Stimulated activated effector memory CD8-positive, alpha-beta T cell treated with anti-CD3 and anti-CD28 coated beads, Interleukin-12 subunit alpha, Interleukin-12 subunit beta, amount 100 ng/mL, for 72 hours (primary cell): ENCODE data around the gene ANKRD40.

Experiments
- ATAC-seq: fragments of 150-1000 bp; cut with Tn5 transposase; 2 replicates; pipeline ENCODE4 v1.10.0; 2021
- DNase-seq, 2 donors: peaks; one replicate each; pipeline ENCODE4 v3.0.0; 2021 to 2022; ENCODE audit warnings: low spot score in 2 of 2
- H3K27ac Mint-ChIP-seq: one replicate; pipeline ENCODE4 v1.8.0; 2022; ENCODE audit warnings: mild to moderate bottlenecking, mixed read lengths
- H3K36me3 Mint-ChIP-seq: one replicate; pipeline ENCODE4 v1.8.0; 2022; ENCODE audit warnings: mild to moderate bottlenecking, mixed read lengths
- H3K4me1 Mint-ChIP-seq: one replicate; pipeline ENCODE4 v1.8.0; 2022; ENCODE audit warnings: mixed read lengths
- H3K4me3 Mint-ChIP-seq: one replicate; pipeline ENCODE4 v1.8.0; 2022; ENCODE audit warnings: mild to moderate bottlenecking, mixed read lengths
- H3K9me3 Mint-ChIP-seq: one replicate; pipeline ENCODE4 v1.8.0; 2022; ENCODE audit warnings: mixed read lengths

Gene ANKRD40

DNA sequence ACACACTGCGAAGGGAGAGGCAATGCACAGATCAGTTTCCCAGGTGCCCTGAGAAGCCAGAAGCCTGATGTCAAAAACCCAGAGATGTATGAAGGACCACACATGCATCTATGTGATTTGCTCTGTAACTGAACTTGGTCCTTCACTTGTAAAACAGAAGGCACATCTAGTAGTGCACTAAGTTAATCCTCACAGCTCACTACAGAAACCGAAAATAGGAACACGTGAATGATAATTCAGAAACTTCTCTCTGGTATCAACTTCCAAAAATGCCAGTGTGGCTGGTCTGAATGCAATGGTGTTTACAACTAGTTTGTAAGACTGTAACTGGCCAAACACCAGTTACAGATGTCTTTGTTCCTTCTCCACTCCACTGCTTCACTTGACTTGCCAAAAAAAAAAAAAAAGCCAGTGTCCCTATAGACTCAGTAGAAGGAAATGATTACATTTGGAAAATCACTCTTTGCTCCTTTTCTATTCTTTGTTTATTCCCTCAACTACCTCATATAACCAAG, 11.3 kb downstream of the ANKRD40 start:
- no peak for DNase-seq
- Mint-ChIP-seq H3K4me3 (no peak overlapping the region), H3K4me1 (peaks cover 4% of the 10 kb centered on the region), H3K27ac (peak overlapping the region; percentile 46), H3K36me3 (peaks cover 96% of the 10 kb centered on the region), H3K9me3 (no peaks in the 10 kb centered on the region)
- ATAC-seq, result no peak

DNA sequence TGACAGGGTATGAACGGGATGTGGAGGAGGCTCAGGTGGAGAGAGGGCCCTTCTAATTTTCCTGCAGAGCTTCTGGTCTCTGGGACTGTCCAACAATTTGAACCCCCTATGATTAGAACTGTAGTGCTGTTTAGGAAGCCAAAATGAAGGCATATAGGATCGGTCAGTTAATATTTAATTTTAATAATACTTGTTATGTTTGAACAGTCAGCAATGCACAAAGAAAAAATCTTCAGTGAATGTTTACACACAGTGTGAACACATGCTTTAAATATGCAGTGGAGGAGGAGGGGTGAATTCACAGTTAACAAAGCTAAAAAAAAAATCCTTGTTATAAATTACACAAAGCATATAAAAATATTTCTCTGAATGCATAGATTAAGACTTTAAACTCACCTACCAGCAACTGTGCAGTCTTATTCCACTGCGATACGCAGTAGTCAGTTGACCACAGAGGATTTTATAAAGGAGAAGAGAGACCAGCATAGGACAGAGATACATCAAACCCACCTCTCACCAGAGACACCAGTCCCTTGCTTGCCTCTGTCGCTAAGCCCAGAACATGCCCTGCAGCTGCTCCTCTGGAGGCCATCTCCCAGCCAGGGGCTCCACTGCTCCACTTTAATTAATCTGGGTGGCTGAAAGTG, 14.6 kb downstream of the ANKRD40 start:
- no peaks in the 10 kb centered on the region for H3K9me3 Mint-ChIP-seq
- ATAC-seq (no peak), DNase-seq (no peak)
- peak overlapping the region; percentile 8 for H3K27ac Mint-ChIP-seq
- no peak overlapping the region for H3K4me3 Mint-ChIP-seq
- H3K36me3 Mint-ChIP-seq, result peaks cover 63% of the 10 kb centered on the region
- H3K4me1 Mint-ChIP-seq, result peaks cover 4% of the 10 kb centered on the region

DNA sequence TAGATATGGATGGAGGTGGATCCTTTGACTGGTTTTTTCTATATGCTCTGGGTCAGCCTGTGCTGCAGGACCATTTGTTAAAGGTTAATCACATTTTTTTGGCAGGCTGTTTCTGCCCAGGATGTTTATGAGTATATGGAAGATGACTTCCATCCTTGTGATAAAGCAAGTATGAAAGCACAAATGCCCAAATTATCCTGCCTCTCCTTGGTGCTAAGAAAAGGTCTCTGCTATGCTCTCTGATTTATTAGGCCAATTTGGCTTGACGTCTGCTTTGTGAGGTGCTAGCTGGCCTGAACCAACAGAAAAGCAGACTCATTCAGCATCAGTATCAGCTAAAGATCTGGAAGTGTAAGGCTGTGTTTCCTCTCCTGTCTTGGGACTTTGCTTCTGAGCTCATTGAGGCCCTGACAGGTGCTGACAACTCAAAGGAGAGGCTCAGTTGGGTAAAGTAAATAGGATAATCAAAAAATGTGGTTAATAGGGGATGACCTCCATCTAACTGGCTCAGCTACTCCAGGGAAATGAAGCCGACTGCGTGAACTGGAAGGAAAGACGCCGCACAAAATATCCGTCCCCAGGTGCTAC, 15.2 kb downstream of the ANKRD40 start:
- DNase-seq (no peak), ATAC-seq (no peak)
- peaks cover 57% of the 10 kb centered on the region for H3K36me3 Mint-ChIP-seq
- peak overlapping the region; percentile 8 for H3K27ac Mint-ChIP-seq
- peaks cover 4% of the 10 kb centered on the region for H3K4me1 Mint-ChIP-seq
- H3K4me3 Mint-ChIP-seq, result no peak overlapping the region
- no peaks in the 10 kb centered on the region for H3K9me3 Mint-ChIP-seq

DNA sequence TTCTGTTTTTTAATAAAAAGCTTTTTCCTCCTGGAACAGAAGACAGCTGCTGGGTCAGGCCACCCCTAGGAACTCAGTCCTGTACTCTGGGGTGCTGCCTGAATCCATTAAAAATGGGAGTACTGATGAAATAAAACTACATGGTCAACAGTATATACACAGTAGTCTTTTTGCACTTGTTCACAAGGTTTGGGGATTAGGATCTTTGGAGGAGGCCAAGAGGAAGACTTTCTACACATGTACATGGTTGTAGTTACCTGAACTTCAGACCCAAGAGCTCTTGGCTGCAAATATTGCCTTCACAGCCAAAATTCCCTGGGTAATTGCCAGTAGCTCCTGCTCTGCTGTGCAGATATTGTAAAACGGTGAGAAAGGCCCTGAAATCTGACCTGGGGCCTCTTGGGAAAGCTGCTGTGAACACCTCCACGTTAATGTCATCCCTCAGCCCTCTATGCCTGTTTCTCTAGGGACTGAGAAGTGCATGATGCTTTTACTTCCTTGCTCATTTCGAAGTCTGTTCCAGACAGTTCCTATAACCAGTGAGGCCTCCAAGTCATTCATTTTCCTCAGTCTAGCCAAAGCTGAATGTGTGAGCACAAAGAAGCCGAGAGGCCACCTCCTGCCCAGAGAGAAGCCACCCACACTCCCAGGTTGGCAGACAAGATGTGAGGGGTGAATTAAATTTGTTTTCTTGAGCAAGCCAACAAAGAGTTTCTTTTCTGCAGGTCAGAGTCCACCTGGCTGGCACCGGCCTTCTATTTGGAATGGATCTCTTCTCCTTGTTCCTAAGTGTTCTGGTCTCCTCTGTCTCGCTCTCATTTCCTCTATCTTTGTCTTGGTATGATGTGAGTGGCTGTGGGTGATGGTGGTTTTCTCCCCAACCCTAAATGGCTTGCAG, 15.9 kb downstream of the ANKRD40 start:
- no peak overlapping the region for H3K4me3 Mint-ChIP-seq
- ATAC-seq (no peak), DNase-seq (no peak)
- H3K27ac Mint-ChIP-seq, result peak overlapping the region; percentile 8
- H3K36me3 Mint-ChIP-seq, result peaks cover 50% of the 10 kb centered on the region
- H3K9me3 Mint-ChIP-seq, result no peaks in the 10 kb centered on the region
- H3K4me1 Mint-ChIP-seq, result no peaks in the 10 kb centered on the region

DNA sequence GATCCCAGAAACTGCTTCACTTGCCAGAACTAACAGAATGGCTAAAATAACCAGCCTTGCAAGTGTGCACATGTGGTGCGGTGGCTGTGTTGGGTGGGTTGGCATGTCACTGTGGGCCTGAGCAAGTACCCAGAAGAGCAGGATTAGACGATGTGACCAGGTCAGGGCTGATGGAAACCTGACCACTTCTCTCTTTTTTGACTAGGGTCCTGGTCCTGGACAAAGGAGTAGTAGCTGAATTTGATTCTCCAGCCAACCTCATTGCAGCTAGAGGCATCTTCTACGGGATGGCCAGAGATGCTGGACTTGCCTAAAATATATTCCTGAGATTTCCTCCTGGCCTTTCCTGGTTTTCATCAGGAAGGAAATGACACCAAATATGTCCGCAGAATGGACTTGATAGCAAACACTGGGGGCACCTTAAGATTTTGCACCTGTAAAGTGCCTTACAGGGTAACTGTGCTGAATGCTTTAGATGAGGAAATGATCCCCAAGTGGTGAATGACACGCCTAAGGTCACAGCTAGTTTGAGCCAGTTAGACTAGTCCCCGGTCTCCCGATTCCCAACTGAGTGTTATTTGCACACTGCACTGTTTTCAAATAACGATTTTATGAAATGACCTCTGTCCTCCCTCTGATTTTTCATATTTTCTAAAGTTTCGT, 16.7 kb downstream of the ANKRD40 start:
- Mint-ChIP-seq H3K4me1 (no peaks in the 10 kb centered on the region), H3K27ac (no peak overlapping the region), H3K9me3 (no peaks in the 10 kb centered on the region), H3K36me3 (peaks cover 42% of the 10 kb centered on the region), H3K4me3 (no peak overlapping the region)
- ATAC-seq, result no peak
- no peak for DNase-seq

DNA sequence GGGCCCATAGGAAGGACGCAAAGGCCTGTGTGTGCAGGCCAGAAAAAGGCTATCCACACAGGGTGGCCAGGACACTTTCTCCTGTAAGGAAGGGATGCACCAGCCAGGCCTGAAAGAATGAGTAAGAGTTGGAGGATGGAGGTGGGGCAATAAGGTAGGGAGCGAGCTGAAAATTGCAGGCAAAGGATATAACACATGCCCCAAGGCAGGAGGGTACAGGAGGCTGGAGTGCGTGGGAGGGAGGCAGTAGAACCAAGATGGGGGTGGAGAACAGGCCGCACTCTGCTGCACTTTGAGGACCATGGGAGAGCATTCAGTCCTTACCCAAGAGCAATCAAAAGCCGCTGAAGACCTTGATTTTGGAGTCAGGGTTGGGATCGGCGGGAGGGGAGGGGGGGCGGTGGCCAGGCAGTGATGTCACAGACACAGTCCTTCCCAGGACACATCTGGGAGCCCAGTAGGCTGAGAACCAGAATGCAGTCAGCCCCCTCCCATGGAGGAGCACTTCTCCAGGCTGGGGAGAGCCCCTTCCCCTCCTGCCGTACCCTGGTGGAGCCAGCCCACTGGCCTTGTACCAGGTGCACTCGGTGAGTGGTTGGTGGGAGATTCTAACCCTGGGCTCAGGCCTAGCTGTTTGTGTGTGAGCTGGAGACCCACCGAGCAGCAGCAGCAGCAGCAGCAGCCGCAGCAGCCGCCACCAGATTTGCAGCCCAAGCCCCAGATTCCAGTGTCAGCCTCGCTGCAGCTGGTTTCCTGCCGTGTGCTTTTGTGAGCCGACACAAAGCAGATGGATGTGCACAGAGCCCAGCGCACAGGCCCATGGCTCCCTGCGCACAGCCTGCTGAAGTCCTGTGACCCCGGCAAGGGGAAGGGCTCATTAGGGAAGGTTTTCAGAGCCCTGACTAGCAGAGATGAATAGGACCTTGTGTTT, 17.5 kb downstream of the ANKRD40 start:
- peaks cover 34% of the 10 kb centered on the region for H3K36me3 Mint-ChIP-seq
- no peak for DNase-seq

DNA sequence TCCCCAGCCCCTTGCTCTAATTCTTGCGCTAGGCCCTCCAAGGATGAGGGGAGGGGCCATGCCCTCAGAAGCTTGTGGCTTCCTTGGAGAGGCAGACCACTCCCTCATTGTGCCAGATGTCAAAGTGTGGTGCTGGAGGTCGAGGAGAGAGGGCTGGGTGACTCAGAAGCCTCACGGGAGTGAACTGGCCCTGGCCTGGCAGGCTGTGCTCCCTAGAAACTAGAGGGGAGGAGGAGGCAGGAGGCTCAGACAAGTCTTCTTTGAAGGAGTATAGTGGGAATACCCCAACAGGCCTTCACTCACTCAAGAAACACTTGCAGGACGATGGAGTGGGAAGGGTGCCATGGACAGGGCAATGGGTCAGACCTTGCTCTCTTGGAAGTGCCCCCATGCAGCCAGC, 18.5 kb downstream of the ANKRD40 start:
- ATAC-seq (peak; percentile 25), DNase-seq (no peak)
- no peak overlapping the region for H3K27ac Mint-ChIP-seq
- no peaks in the 10 kb centered on the region for H3K4me1 Mint-ChIP-seq
- no peak overlapping the region for H3K4me3 Mint-ChIP-seq
- peaks cover 24% of the 10 kb centered on the region for H3K36me3 Mint-ChIP-seq
- no peaks in the 10 kb centered on the region for H3K9me3 Mint-ChIP-seq

More for the DNA sequence above, 17.5 kb downstream of the ANKRD40 start:
- Mint-ChIP-seq H3K9me3 (no peaks in the 10 kb centered on the region), H3K27ac (peak overlapping the region; percentile 10), H3K4me1 (no peaks in the 10 kb centered on the region), H3K4me3 (no peak overlapping the region)
- ATAC-seq, result peak; percentile 11

DNA sequence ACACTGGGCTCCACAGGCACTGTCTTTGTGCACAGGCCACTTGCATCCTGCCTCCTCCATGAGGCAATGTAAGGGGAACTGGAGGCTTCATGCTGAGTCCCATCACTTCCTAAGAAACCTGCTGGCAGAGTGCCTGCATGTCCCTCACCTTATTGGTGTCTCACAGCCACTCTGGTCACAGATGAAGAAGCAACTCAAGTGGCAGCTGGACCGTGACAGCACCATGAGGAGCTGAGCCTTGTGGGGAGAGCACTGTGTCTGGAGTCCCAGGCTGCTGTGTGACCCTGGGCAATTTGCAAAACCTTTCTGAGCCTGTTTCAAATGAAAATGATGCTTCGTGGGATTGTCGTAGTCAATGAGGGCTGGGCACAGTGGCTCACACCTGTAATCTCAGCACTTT, 19.5 kb downstream of the ANKRD40 start:
- Mint-ChIP-seq H3K36me3 (peaks cover 14% of the 10 kb centered on the region), H3K4me1 (no peaks in the 10 kb centered on the region), H3K27ac (no peak overlapping the region), H3K4me3 (no peak overlapping the region), H3K9me3 (no peaks in the 10 kb centered on the region)
- ATAC-seq (no peak), DNase-seq (no peak)

DNA sequence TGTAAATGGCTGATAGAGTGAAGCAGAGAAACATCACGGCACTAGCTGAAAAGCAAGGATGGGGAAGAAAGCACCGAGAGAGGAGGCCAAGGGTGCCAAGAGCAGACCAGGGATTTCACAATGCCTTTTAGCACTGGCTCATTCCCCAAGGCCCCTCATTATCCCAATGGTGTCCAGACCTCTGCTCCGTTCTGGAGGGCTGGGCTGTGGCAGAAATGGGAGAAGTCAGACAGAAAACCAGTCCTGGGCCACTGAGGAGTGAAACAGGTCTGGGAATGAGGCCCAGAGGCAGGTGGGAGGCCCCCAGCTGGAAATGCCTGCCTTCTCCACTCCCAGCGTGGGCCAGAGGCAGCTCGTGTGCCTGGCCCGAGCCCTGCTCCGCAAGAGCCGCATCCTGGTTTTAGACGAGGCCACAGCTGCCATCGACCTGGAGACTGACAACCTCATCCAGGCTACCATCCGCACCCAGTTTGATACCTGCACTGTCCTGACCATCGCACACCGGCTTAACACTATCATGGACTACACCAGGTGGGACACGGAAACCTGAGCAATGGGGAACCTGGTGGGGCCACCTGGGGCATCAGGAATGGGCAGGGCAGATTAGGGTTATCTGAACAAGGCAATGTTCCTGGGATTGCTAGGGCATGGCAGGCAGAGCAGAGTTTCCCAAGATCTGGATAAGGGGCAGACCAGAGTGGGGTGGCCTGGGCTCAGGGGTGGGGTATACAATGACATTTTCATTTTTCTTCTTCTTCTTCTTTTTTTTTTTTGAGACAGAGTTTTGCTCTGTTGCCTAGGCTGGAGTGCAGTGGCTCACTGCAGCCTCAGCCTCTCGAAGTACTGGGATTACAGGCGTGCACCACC, 20.3 kb downstream of the ANKRD40 start:
- DNase-seq, result no peak
- no peak for ATAC-seq
- Mint-ChIP-seq H3K9me3 (no peaks in the 10 kb centered on the region), H3K4me3 (no peak overlapping the region), H3K4me1 (no peaks in the 10 kb centered on the region), H3K27ac (no peak overlapping the region), H3K36me3 (peaks cover 6% of the 10 kb centered on the region)

DNA sequence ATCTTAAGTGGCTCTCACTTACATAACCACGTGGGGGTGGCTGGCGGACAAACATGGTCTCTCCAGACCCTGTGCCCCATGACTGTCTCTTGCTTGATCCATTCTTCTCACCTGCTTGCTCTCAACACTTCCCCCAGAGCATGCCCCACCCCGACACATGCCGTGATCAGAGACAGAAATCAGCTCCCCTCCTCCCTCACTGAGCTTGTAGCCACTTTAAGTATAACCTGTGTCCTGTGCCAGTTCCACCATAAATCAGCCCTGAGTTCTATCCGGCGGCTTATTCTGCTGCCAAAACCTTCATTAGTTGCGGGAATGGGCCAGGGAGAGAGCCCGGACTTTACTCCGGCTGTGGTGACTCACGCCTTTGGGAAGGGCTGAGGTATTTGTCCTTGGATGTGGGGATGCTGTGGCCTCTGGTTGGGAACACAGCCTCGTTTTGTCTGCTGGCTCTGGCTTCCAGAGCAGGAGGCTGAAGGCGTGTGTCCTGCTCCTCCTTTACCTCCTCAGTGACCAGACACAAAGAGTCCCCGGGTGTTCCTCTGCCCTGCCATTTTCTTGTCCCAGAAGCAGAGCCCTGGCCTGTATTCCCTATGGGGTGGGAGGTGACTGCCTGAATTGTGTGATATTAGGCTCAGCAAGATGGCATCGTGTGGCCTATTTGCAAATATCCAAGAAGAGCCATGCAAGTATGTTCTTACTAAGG, 21.1 kb downstream of the ANKRD40 start:
- Mint-ChIP-seq H3K36me3 (no peaks in the 10 kb centered on the region), H3K9me3 (no peaks in the 10 kb centered on the region), H3K4me1 (peaks cover 2% of the 10 kb centered on the region), H3K27ac (no peak overlapping the region), H3K4me3 (no peak overlapping the region)
- ATAC-seq, result no peak
- no peak for DNase-seq

DNA sequence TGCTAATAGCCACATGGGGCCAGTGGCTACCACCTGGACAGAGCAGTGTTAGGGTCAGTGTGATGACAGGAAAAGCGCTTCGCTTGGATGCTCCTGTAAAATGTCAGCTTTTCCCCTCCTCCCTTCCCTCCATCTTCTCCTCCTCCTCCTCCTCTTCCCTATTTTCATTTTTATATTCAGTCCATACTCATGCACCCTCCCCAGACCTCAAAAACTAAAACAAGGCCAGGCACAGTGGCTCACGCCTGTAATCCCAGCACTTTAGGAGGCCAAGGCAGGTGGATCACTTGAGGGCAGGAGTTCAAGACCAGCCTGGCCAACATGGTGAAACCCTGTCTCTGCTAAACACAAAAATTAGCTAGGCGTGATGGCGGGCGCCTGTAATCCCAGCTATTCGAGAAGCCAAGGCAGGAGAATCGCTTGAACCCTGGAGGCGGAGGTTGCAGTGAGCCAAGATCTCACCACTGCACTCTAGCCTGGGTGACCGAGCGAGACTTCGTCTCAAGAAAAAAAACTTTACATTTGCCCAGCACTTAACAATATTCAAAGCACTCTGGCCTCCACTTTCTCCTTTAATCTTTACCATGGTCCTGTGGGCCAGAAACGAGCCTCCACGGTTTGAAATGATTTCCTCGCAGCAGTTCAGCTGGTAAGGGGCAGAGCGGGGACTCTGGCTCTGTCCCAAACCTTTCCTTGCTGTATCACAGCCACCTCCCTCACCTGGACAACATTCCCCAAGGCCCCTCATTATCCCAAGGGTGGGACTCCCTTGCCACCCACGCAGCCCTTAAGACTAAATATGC, 21.8 kb downstream of the ANKRD40 start:
- DNase-seq (no peak), ATAC-seq (no peak)
- no peak overlapping the region for H3K4me3 Mint-ChIP-seq
- no peak overlapping the region for H3K27ac Mint-ChIP-seq
- H3K36me3 Mint-ChIP-seq, result no peaks in the 10 kb centered on the region
- peaks cover 9% of the 10 kb centered on the region for H3K4me1 Mint-ChIP-seq
- no peaks in the 10 kb centered on the region for H3K9me3 Mint-ChIP-seq

DNA sequence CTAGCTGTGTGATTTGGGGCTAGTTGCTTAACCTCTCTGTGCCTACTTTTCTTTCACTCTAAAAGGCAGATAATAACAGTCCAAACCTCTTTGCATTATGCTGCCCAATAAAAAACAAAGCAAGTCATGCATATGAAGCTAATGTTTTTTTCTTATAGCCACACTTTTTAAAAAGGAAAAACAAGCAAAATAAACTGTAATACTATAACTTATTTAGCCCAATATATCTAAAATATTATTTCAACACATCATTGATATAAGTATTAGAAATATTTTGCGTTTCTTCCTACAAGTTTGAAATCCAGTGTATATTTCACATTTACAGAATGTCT, 22.4 kb downstream of the ANKRD40 start:
- ATAC-seq (no peak), DNase-seq (no peak)
- H3K27ac Mint-ChIP-seq, result no peak overlapping the region
- peaks cover 9% of the 10 kb centered on the region for H3K4me1 Mint-ChIP-seq
- no peaks in the 10 kb centered on the region for H3K36me3 Mint-ChIP-seq
- H3K4me3 Mint-ChIP-seq, result no peak overlapping the region
- H3K9me3 Mint-ChIP-seq, result no peaks in the 10 kb centered on the region
